HG02981 (cell line): Measurements from ENCODE around the gene SLC31A1.
"Not testable (repeated sequence)": the region's sequence is repeated elsewhere in the genome, so short reads cannot be mapped to it uniquely, and the experiment has no call there.

Experiments used
- ATAC-seq: cut with Tn5 transposase; IDR thresholded peaks from one replicate; pipeline ENCODE4 v1.9.1; 2021; ENCODE audit warnings: mild to moderate bottlenecking, moderate library complexity; ENCODE audit not compliant: unreplicated experiment

Gene SLC31A1

DNA sequence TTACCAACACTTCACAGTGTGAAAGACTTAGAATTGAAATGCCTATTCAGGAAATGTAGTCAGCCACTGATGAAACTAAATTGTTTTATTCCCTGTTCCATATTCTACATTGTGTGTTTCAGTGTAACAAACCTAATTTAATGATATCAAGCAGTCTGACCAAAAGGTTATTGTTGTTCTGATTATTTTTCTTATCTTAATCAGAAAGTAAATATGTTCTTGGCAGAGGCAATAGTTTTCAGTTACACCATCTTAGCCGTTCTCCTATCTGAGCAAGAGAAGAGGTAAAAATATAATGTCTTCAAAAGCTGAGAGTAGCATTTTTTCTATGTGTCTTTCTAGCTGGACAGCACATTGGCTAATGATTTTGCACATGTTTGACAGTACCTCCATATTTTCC is 36.9 kb downstream of the SLC31A1 start:
- ATAC-seq: no peak

DNA sequence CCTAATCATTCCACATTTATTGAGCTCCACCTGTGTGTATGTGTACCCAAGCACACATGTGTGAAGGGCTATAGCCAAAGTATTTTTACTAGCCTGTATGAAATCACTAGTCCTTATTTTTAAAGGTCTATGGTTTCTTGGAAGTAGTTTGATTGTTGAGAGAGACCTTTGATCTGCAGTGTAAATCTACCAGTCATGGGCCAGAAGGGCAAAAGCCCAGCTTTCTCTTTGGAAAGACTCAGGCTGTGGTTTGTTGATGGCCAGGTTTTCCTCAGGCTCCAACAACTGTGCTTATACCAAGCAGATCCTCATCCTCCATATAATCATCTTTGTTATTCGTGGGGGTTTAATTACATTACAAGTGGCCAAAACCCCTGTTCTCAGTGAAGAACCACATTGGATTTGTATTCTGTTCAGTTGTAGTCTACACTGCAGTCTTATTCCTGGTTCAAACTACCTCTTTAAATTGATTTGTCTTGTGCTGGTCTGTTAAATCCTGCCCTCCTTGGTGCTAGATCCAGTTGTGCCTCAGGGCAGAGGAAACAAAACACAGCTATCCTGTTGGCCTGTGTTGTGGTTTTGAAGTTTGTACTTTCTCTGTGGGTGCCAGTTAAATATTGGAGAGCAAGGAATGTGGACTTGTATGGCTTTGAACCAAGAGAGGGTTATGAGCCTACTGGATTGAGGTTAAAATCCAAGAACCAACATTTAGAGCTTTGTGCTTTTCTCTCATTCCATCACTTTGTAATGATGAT is 40.8 kb downstream of the SLC31A1 start:
- ATAC-seq: no peak

GRCh38 chr9:113266174-113266573 is 44.8 kb downstream of the SLC31A1 start:
- no peak for ATAC-seq

- ATAC-seq: no peak
These were observed 46.7 kb downstream of the SLC31A1 start for GRCh38 chr9:113267911-113268566.

- ATAC-seq: no peak
These were observed 48.0 kb downstream of the SLC31A1 start for GRCh38 chr9:113269355-113269754.

DNA sequence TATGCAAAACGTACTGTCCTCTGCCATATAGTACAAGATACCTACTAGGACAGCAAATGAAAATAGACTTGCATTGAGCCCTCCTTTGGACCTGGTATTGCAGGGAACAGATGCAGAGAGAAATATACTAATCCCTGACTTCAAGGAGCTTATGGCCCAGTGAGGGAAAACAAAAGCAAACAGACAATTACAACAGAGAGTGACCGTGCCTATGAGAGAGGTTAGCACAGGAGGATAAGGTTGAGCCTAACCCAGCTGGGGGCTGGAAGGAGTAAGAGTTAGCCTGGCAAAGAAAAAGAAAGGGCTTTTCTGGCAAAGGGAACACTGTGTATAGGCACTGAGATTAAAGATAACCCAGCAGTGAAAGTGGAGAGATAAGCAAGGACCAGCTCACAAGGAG is 48.5 kb downstream of the SLC31A1 start:
- no peak for ATAC-seq

DNA sequence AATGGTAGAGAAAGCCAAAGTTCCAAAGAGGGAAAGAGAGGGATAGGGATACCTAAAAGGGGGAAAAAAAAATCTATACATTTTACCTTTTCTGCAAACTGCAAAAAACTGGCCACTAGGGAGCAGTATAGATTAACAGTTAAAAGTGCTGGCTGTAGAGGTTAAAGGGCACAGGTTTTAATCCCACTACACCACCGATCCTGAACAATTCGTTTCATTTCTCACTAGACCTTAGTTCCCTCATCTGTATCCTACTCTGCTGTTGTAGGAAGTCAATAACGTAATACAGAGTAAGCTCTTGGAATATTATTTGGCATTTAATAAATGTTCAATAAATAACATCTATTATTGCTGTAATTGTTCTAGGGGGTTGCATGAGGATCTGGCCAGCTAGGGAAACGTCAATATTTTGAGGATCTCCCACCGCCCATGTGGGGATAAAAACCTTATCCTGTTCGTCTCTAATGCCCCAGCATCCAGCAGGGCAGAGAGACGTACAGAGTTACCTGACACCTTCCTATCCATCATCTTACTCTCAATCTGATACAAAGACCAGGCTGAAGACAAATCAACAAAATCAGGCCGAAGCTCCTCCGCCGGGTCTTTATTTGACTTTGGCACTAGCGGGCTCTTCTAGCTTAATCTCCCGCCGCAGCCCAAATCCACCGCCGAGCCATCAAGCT is 53.3 kb downstream of the SLC31A1 start:
- peak; percentile 3 for ATAC-seq

GRCh38 chr9:113275157-113276131 is 54.1 kb downstream of the SLC31A1 start, which contains the start of the genes CDC26 and PRPF4:
Gene CDC26 (minus strand): TSS chr9:113275572. CDS start chr9:113272507, 3,065 bp downstream.
Gene PRPF4 (plus strand): TSS chr9:113275658. CDS start chr9:113275744, 86 bp downstream.
- ATAC-seq: peak; percentile 97

- ATAC-seq: no peak
These were observed 57.5 kb downstream of the SLC31A1 start for GRCh38 chr9:113278840-113279239.

- no peak for ATAC-seq
These were observed 60.0 kb downstream of the SLC31A1 start for GRCh38 chr9:113281356-113281755.

- ATAC-seq: no peak
These were observed 67.7 kb downstream of the SLC31A1 start for GRCh38 chr9:113289091-113289490.

DNA sequence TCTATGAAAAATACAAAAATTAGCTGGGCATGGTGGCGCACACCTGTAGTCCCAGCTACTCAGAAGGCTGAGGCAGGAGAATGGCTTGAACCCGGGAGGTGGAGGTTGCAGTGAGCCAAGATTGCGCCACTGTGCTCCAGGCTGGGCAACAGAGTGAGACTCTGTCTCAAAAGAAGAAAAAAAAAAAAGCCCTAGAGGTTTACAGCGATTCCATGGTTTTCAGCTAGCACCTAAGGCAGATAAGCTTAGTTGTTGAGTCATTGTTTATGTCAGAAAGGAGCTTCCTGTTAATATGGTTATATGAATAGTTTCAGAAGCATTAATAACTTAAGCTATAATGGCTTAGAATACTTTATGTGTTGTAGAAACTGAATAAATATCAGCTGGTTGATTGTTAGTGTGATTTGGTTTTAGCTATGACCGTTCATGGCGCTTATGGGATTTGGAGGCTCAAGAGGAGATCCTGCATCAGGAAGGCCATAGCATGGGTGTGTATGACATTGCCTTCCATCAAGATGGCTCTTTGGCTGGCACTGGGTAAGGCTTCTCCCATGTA is 68.8 kb downstream of the SLC31A1 start:
- ATAC-seq: no peak

DNA sequence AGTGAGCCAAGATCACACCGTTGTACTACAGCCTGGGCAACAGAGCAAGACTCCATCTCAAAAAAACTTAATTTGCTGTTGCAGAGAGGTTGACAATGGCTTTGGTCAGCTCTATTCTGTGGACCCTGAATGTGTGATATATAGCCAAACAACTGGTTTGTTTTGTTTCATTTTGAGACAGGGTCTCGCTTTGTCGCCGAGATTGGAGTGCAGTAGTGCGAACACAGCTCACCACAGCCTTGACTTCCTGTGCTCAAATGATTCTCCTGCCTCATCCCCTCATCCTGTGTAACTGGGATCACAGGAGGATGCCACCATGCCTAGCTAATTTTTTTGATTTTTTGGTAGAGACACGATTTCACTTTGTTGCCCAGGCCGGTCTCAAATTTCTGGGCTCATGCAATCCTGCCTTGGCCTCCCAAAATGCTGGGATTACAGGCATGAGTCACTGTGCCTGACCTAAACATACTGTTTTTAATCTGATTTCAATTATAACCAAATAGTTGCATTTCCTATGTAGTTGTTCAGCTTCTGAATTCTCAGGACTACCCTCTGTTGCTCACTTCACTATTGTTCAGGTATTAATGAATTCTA is 72.0 kb downstream of the SLC31A1 start:
- ATAC-seq: no peak

- ATAC-seq: not testable (repeated sequence)
These were observed 74.9 kb downstream of the SLC31A1 start for GRCh38 chr9:113296247-113296646.

DNA sequence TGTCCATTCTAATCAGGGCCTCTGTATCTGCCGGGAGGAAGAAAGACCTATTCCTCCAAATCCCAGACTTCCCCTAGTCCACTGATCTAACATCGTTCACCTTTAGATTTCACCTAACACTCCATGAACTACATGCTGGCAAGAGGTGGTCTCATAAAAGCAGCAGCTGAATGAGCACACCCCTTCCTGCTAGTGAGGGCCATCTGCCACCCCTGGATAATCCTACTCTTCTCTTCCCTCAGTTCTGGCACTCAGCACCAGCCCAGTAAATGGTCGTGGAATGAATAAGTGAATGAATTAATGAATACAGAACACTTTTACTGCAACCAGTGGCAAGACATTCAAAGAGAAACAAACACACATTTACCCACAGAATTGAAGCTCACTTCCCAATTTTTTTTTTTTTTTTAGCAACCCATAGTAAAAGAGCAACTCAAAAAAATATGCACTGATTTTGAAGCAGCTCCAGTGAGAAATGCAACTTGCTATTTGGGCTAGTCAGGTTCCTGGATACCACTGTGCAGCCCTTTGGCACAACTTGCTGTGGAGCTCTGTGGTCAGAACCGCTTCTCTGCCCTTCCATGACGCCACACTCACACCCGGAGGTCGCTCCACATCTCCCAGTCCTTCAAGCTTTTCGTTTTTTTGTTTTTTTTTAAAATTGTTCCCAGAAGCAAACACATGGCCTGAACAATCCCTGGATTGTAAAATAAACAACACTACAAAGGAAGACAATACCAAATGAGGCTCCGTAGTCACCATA is 75.6 kb downstream of the SLC31A1 start:
- no peak for ATAC-seq

GRCh38 chr9:113298311-113298710 is 77.0 kb downstream of the SLC31A1 start:
- ATAC-seq: no peak

DNA sequence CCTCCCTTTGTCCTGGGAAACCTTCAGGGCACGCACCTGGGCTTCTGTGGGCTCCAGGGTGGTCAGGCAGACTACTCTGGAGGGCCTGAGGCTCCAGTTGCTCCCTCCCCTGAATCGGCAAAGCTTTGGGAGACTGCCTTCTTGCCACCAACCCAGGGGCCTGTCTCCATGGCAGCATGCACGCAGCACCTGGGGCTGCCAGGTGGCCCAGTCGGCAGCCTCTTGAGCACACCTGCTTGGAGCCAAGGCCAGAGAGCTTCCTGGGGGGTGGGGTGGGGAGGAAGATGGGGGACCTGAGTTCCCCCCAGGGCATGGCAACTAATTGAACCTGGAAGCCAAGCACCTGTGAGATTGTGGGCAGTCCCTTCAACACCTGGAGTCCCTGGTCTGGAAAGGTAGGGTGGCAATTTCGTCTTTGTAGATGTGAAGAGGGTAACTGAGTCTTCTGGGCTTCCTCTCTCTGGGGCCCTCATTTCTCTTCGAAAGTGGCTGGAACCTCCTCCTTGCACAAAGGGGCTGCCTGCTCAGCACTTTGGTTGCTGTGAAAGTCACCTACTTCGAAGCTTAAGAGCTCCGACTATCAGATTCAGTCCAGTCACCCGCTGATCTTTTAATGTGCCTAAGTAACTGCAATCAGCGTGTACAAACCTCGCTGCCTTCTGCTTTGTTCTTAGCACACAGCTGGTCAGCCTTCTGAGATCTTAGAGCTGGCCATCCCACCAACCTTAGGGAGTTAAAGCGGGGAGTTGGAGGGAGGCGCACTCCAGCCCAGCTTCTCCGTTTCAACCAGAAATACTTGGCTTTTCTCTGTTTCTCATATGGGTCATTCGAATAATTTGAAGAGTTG is 77.8 kb downstream of the SLC31A1 start:
- no peak for ATAC-seq

- ATAC-seq: no peak
These were observed 78.5 kb downstream of the SLC31A1 start for GRCh38 chr9:113299800-113300292.
